Fibroblast of lung (primary cell): ENCODE data around the gene DCAF6. TPM values are rescaled to one million over a fixed set of nuclear protein-coding genes. Genes with fewer than 3 reads are reported as not detected.

ENCODE experiments used
- DNase-seq, 2 donors: peaks; one replicate each; pipeline versions ENCODE4 v3.0.0 to v3.0.0-alpha.2; 2010; ENCODE audit warnings: low read depth in 2 of 2
- H2AFZ ChIP-seq: 2 replicates; pipeline ENCODE4 v1.5.1; 2012; ENCODE audit warnings: low read length, control low read depth, inconsistent platforms
- H3K27ac ChIP-seq: 2 replicates; pipeline ENCODE4 v1.5.1; 2011; ENCODE audit warnings: low read length, control low read depth; ENCODE audit not compliant: insufficient read depth
- H3K27me3 ChIP-seq: 2 replicates; pipeline ENCODE4 v1.5.1; 2011; ENCODE audit warnings: mild to moderate bottlenecking, low read length; ENCODE audit not compliant: control insufficient read depth, insufficient read depth
- H3K36me3 ChIP-seq: 2 replicates; pipeline ENCODE4 v1.5.1; 2011; ENCODE audit warnings: low read length; ENCODE audit not compliant: control insufficient read depth, insufficient read depth
- H3K4me1 ChIP-seq: 2 replicates; pipeline ENCODE4 v1.5.1; 2011; ENCODE audit warnings: low read length; ENCODE audit not compliant: control insufficient read depth, insufficient read depth; ENCODE audit errors: extremely low read depth
- H3K4me2 ChIP-seq: 2 replicates; pipeline ENCODE4 v1.5.1; 2011; ENCODE audit warnings: low read length, control low read depth; ENCODE audit not compliant: insufficient read depth; ENCODE audit errors: extremely low read depth
- H3K4me3 ChIP-seq, 4 experiments: fragments of 200-600 bp in 1 of 4; sonication (generic) in 1 of 4; replicated peaks in 1 of 4; 2 replicates each; pipeline ENCODE4 v1.5.1; 2011 to 2016; ENCODE audit warnings: low read length in 4 of 4, low read depth in 3 of 4, mild to moderate bottlenecking in 3 of 4, control low read depth in 2 of 4, inconsistent platforms in 1 of 4, mixed read lengths in 1 of 4; ENCODE audit not compliant: insufficient read depth in 1 of 4; ENCODE audit errors: control extremely low read depth in 1 of 4
- H3K79me2 ChIP-seq: 2 replicates; pipeline ENCODE4 v1.5.1; 2012; ENCODE audit warnings: mild to moderate bottlenecking, low read length, inconsistent platforms; ENCODE audit not compliant: control insufficient read depth, insufficient read depth
- H3K9ac ChIP-seq: 2 replicates; pipeline ENCODE4 v1.5.1; 2011; ENCODE audit warnings: mild to moderate bottlenecking, low read length, control low read depth; ENCODE audit not compliant: insufficient read depth
- H3K9me3 ChIP-seq: 2 replicates; pipeline ENCODE4 v1.5.1; 2012; ENCODE audit warnings: low read depth, low read length; ENCODE audit not compliant: control insufficient read depth, insufficient read depth
- H4K20me1 ChIP-seq: 2 replicates; pipeline ENCODE4 v1.5.1; 2011; ENCODE audit warnings: low read length; ENCODE audit not compliant: control insufficient read depth, insufficient read depth; ENCODE audit errors: extremely low read depth
- CTCF ChIP-seq, 2 donors: IDR thresholded peaks in 1 of 2; conservative IDR thresholded peaks in 1 of 2; 1 replicate in 1 of 2; 2 replicates in 1 of 2; pipeline ENCODE4 v1.5.1; 2011 to 2012; ENCODE audit warnings: low read length in 2 of 2, control low read depth in 1 of 2, inconsistent platforms in 1 of 2, low read depth in 1 of 2, mild to moderate bottlenecking in 1 of 2
- EZH2 ChIP-seq: IDR thresholded peaks from 2 replicates; pipeline ENCODE4 v1.5.1; 2012; ENCODE audit warnings: low read length, control low read depth, mild to moderate bottlenecking; ENCODE audit errors: missing control alignments
- polyA plus RNA-seq, 2 donors: library from polyadenylated mRNA; depleted of rRNA in 1 of 2; stranded (reverse) in 1 of 2; unstranded in 1 of 2; fragments of >200 nt; gene quantifications; 2 replicates each; pipeline ENCODE4 v1.2.1, GENCODE V29; 2011 to 2012; ENCODE audit warnings: missing spikeins in 1 of 2
- total RNA-seq: library from RNA; depleted of rRNA; stranded (reverse); fragments of >200 nt; gene quantifications from 2 replicates; pipeline ENCODE4 v1.2.1, GENCODE V29; 2014

The DCAF6 gene
- total and polyA plus RNA-seq, 2 donors (not counting 1 experiment from before 2014, with no cell fraction given): 64.4 to 143 TPM

- Histone ChIP-seq H2AFZ (no peak overlapping the region), H3K9ac (no peak overlapping the region), H3K4me2 (no peak overlapping the region), H3K27ac (no peak overlapping the region), H3K4me3 (no peak overlapping the region), H3K9me3 (no peaks in the 10 kb centered on the region), H3K4me1 (no peaks in the 10 kb centered on the region), H4K20me1 (no peaks in the 10 kb centered on the region), H3K36me3 (no peaks in the 10 kb centered on the region), H3K27me3 (no peaks in the 10 kb centered on the region), H3K79me2 (no peaks in the 10 kb centered on the region)
- no peak for TF ChIP-seq CTCF (conservative IDR thresholded peaks at IDR 0.05 in 1 of 2, IDR thresholded peaks at IDR 0.05 in 1 of 2; ENCODE audit: low read depth in 1 of 2, low read length in 2 of 2)
- no peak for TF ChIP-seq EZH2
- peak in 1 of 2 donors; percentile 18 for DNase-seq
Measured at GRCh38 chr1:167905671-167906070, 30.8 kb upstream of the DCAF6 start.

GRCh38 chr1:167909691-167910180 is 26.7 kb upstream of the DCAF6 start:
- DNase-seq: no peak
- H3K9me3 ChIP-seq: no peaks in the 10 kb centered on the region
- no peak overlapping the region for H2AFZ ChIP-seq
- no peaks in the 10 kb centered on the region for H4K20me1 ChIP-seq
- no peaks in the 10 kb centered on the region for H3K4me1 ChIP-seq
- H3K79me2 ChIP-seq: no peaks in the 10 kb centered on the region
- no peak overlapping the region for H3K4me3 ChIP-seq
- H3K36me3 ChIP-seq: no peaks in the 10 kb centered on the region
- no peaks in the 10 kb centered on the region for H3K27me3 ChIP-seq
- H3K9ac ChIP-seq: no peak overlapping the region
- TF ChIP-seq EZH2 (no peak), CTCF (conservative IDR thresholded peaks at IDR 0.05 in 1 of 2, IDR thresholded peaks at IDR 0.05 in 1 of 2; ENCODE audit: low read depth in 1 of 2, low read length in 2 of 2) (no peak)
- H3K4me2 ChIP-seq: no peak overlapping the region
- no peak overlapping the region for H3K27ac ChIP-seq

GRCh38 chr1:167910530-167910929 is 26.0 kb upstream of the DCAF6 start:
- Histone ChIP-seq H3K36me3 (no peaks in the 10 kb centered on the region), H3K27me3 (no peaks in the 10 kb centered on the region), H3K79me2 (no peaks in the 10 kb centered on the region), H3K4me1 (no peaks in the 10 kb centered on the region), H3K9ac (no peak overlapping the region), H3K4me3 (no peak overlapping the region), H4K20me1 (no peaks in the 10 kb centered on the region), H3K4me2 (no peak overlapping the region), H2AFZ (no peak overlapping the region), H3K27ac (no peak overlapping the region), H3K9me3 (no peaks in the 10 kb centered on the region)
- DNase-seq: no peak
- TF ChIP-seq CTCF (conservative IDR thresholded peaks at IDR 0.05 in 1 of 2, IDR thresholded peaks at IDR 0.05 in 1 of 2; ENCODE audit: low read depth in 1 of 2, low read length in 2 of 2) (no peak), EZH2 (no peak)
